ENCODE measurements around the gene IRGQ.

IRGQ gene

GRCh38 chr19:43562226-43562697 lies 33.7 kb downstream of the IRGQ start:
- 0 out of 2 replicates have a peak overlapping the region, but pooled peaks have one; percentile 4 for H3K27ac ChIP-seq (ENCODE audit: extremely low read depth, low read depth, low read length)
- no peak overlapping the region for H3K4me3 ChIP-seq (ENCODE audit: low read depth, low read length)
- POLR2A ChIA-PET: no interaction called here
- TF ChIP-seq ZNF19 (tag by site-specific recombination; IDR thresholded peaks at IDR 0.05; ENCODE audit: low read depth) (no peak), ZBTB44 (tag by site-specific recombination; IDR thresholded peaks at IDR 0.05) (no peak), ZNF114 (tag by site-specific recombination; IDR thresholded peaks at IDR 0.05) (no peak), ZNF148 (tag by site-specific recombination; IDR thresholded peaks at IDR 0.05; ENCODE audit: borderline replicate concordance) (peak; percentile 37; the same call in 1 of the 2 replicates), ZNF18 (tag by site-specific recombination; IDR thresholded peaks at IDR 0.05) (no peak), ZNF112 (tag by site-specific recombination; IDR thresholded peaks at IDR 0.05) (no peak), ZNF174 (tag by site-specific recombination; IDR thresholded peaks at IDR 0.05) (no peak)
- no peaks in the 10 kb centered on the region; the same call in 1 of the 2 replicates for H3K9me3 ChIP-seq (ENCODE audit: control insufficient read depth, insufficient read depth, low read depth, low read length)
- H3K36me3 ChIP-seq (ENCODE audit: control insufficient read depth in 2 of 2, insufficient read depth in 1 of 2, low read length in 2 of 2): peaks cover 49 to 88% of the 10 kb centered on the region in 2 experiments
- CTCF ChIA-PET: interaction anchor here (0.6 to 1.7 kb wide), 4 partner anchors 32 to 115 kb away, joined by 3 to 9 read pairs (median 4); no protein-coding TSS in a partner anchor
- peaks cover 2% of the 10 kb centered on the region; the same call in 1 of the 2 replicates for H3K4me1 ChIP-seq (ENCODE audit: control insufficient read depth, insufficient read depth, low read length)

GRCh38 chr19:43561139-43561970 lies 34.6 kb downstream of the IRGQ start:
- Histone ChIP-seq H3K4me3 (ENCODE audit: low read depth, low read length) (no peak overlapping the region), H3K27ac (ENCODE audit: extremely low read depth, low read depth, low read length) (0 out of 2 replicates have a peak overlapping the region, but pooled peaks have one; percentile 11), H3K36me3 (ENCODE audit: control insufficient read depth in 2 of 2, insufficient read depth in 1 of 2, low read length in 2 of 2) (peaks cover 50 to 91% of the 10 kb centered on the region in 2 experiments), H3K4me1 (ENCODE audit: control insufficient read depth, insufficient read depth, low read length) (no peaks in the 10 kb centered on the region; the same call in 1 of the 2 replicates), H3K9me3 (ENCODE audit: control insufficient read depth, insufficient read depth, low read depth, low read length) (no peaks in the 10 kb centered on the region; the same call in 1 of the 2 replicates)
- ChIA-PET POLR2A (interaction anchor here (0.5 to 1.0 kb wide), 3 partner anchors 24 to 101 kb away, joined by 3 to 5 read pairs (median 3); partner anchors contain the start of genes IRGQ and ZNF576), CTCF (interaction anchor here (0.5 to 1.7 kb wide), 5 partner anchors 11 to 56 kb away, joined by 3 to 9 read pairs (median 6); no protein-coding TSS in a partner anchor)
- TF ChIP-seq TSHZ1 (tag by site-specific recombination; IDR thresholded peaks at IDR 0.05; ENCODE audit: borderline replicate concordance) (0 out of 2 replicates have a peak, but pooled peaks have one; percentile 15), SP7 (tag by site-specific recombination; IDR thresholded peaks at IDR 0.05) (peak; percentile 14; the same call in 1 of the 2 replicates), ZNF391 (tag by site-specific recombination; IDR thresholded peaks at IDR 0.05; ENCODE audit: borderline replicate concordance, low read depth) (0 out of 2 replicates have a peak, but pooled peaks have one; percentile 58), HOXA7 (CRISPR knock-in tag; IDR thresholded peaks at IDR 0.05; ENCODE audit: borderline replicate concordance) (no peak)
